Fibroblast of lung (primary cell): ENCODE data around the gene LINS1. TPM values are rescaled to one million over a fixed set of nuclear protein-coding genes. Genes with fewer than 3 reads are reported as not detected.

Source experiments
- DNase-seq, 2 donors: peaks; one replicate each; pipeline versions ENCODE4 v3.0.0 to v3.0.0-alpha.2; 2010; ENCODE audit warnings: low read depth in 2 of 2
- H2AFZ ChIP-seq: 2 replicates; pipeline ENCODE4 v1.5.1; 2012; ENCODE audit warnings: low read length, control low read depth, inconsistent platforms
- H3K27ac ChIP-seq: 2 replicates; pipeline ENCODE4 v1.5.1; 2011; ENCODE audit warnings: low read length, control low read depth; ENCODE audit not compliant: insufficient read depth
- H3K27me3 ChIP-seq: 2 replicates; pipeline ENCODE4 v1.5.1; 2011; ENCODE audit warnings: mild to moderate bottlenecking, low read length; ENCODE audit not compliant: control insufficient read depth, insufficient read depth
- H3K36me3 ChIP-seq: 2 replicates; pipeline ENCODE4 v1.5.1; 2011; ENCODE audit warnings: low read length; ENCODE audit not compliant: control insufficient read depth, insufficient read depth
- H3K4me1 ChIP-seq: 2 replicates; pipeline ENCODE4 v1.5.1; 2011; ENCODE audit warnings: low read length; ENCODE audit not compliant: control insufficient read depth, insufficient read depth; ENCODE audit errors: extremely low read depth
- H3K4me2 ChIP-seq: 2 replicates; pipeline ENCODE4 v1.5.1; 2011; ENCODE audit warnings: low read length, control low read depth; ENCODE audit not compliant: insufficient read depth; ENCODE audit errors: extremely low read depth
- H3K4me3 ChIP-seq, 4 experiments: fragments of 200-600 bp in 1 of 4; sonication (generic) in 1 of 4; replicated peaks in 1 of 4; 2 replicates each; pipeline ENCODE4 v1.5.1; 2011 to 2016; ENCODE audit warnings: low read length in 4 of 4, low read depth in 3 of 4, mild to moderate bottlenecking in 3 of 4, control low read depth in 2 of 4, inconsistent platforms in 1 of 4, mixed read lengths in 1 of 4; ENCODE audit not compliant: insufficient read depth in 1 of 4; ENCODE audit errors: control extremely low read depth in 1 of 4
- H3K79me2 ChIP-seq: 2 replicates; pipeline ENCODE4 v1.5.1; 2012; ENCODE audit warnings: mild to moderate bottlenecking, low read length, inconsistent platforms; ENCODE audit not compliant: control insufficient read depth, insufficient read depth
- H3K9ac ChIP-seq: 2 replicates; pipeline ENCODE4 v1.5.1; 2011; ENCODE audit warnings: mild to moderate bottlenecking, low read length, control low read depth; ENCODE audit not compliant: insufficient read depth
- H3K9me3 ChIP-seq: 2 replicates; pipeline ENCODE4 v1.5.1; 2012; ENCODE audit warnings: low read depth, low read length; ENCODE audit not compliant: control insufficient read depth, insufficient read depth
- H4K20me1 ChIP-seq: 2 replicates; pipeline ENCODE4 v1.5.1; 2011; ENCODE audit warnings: low read length; ENCODE audit not compliant: control insufficient read depth, insufficient read depth; ENCODE audit errors: extremely low read depth
- CTCF ChIP-seq, 2 donors: IDR thresholded peaks in 1 of 2; conservative IDR thresholded peaks in 1 of 2; 1 replicate in 1 of 2; 2 replicates in 1 of 2; pipeline ENCODE4 v1.5.1; 2011 to 2012; ENCODE audit warnings: low read length in 2 of 2, control low read depth in 1 of 2, inconsistent platforms in 1 of 2, low read depth in 1 of 2, mild to moderate bottlenecking in 1 of 2
- EZH2 ChIP-seq: IDR thresholded peaks from 2 replicates; pipeline ENCODE4 v1.5.1; 2012; ENCODE audit warnings: low read length, control low read depth, mild to moderate bottlenecking; ENCODE audit errors: missing control alignments
- polyA plus RNA-seq, 2 donors: library from polyadenylated mRNA; depleted of rRNA in 1 of 2; stranded (reverse) in 1 of 2; unstranded in 1 of 2; fragments of >200 nt; gene quantifications; 2 replicates each; pipeline ENCODE4 v1.2.1, GENCODE V29; 2011 to 2012; ENCODE audit warnings: missing spikeins in 1 of 2
- total RNA-seq: library from RNA; depleted of rRNA; stranded (reverse); fragments of >200 nt; gene quantifications from 2 replicates; pipeline ENCODE4 v1.2.1, GENCODE V29; 2014

LINS1 gene
- total and polyA plus RNA-seq, 2 donors (not counting 1 experiment from before 2014, with no cell fraction given) = 7.3 to 9.4 TPM

GRCh38 chr15:100616700-100617099 is 14.7 kb upstream of the LINS1 start:
- Histone ChIP-seq H3K4me2 (no peak overlapping the region), H3K27me3 (no peaks in the 10 kb centered on the region), H3K9me3 (no peaks in the 10 kb centered on the region), H4K20me1 (no peaks in the 10 kb centered on the region), H3K4me1 (no peaks in the 10 kb centered on the region), H3K4me3 (no peak overlapping the region), H3K27ac (no peak overlapping the region), H3K9ac (no peak overlapping the region), H3K36me3 (peaks cover 6% of the 10 kb centered on the region), H3K79me2 (no peaks in the 10 kb centered on the region), H2AFZ (no peak overlapping the region)
- no peak for DNase-seq
- TF ChIP-seq CTCF (conservative IDR thresholded peaks at IDR 0.05 in 1 of 2, IDR thresholded peaks at IDR 0.05 in 1 of 2; ENCODE audit: low read depth in 1 of 2, low read length in 2 of 2) = no peak
- no peak for TF ChIP-seq EZH2

GRCh38 chr15:100615801-100616200 is 13.8 kb upstream of the LINS1 start:
- H3K27me3 ChIP-seq = no peaks in the 10 kb centered on the region
- H3K4me3 ChIP-seq = no peak overlapping the region
- H3K27ac ChIP-seq = no peak overlapping the region
- H2AFZ ChIP-seq = no peak overlapping the region
- H3K9ac ChIP-seq = no peak overlapping the region
- no peaks in the 10 kb centered on the region for H4K20me1 ChIP-seq
- H3K79me2 ChIP-seq = no peaks in the 10 kb centered on the region
- H3K36me3 ChIP-seq = peaks cover 6% of the 10 kb centered on the region
- H3K9me3 ChIP-seq = no peaks in the 10 kb centered on the region
- H3K4me2 ChIP-seq = no peak overlapping the region
- TF ChIP-seq CTCF (conservative IDR thresholded peaks at IDR 0.05 in 1 of 2, IDR thresholded peaks at IDR 0.05 in 1 of 2; ENCODE audit: low read depth in 1 of 2, low read length in 2 of 2) = no peak
- no peak for TF ChIP-seq EZH2
- H3K4me1 ChIP-seq = no peaks in the 10 kb centered on the region
- DNase-seq = no peak

- TF ChIP-seq CTCF (conservative IDR thresholded peaks at IDR 0.05 in 1 of 2, IDR thresholded peaks at IDR 0.05 in 1 of 2; ENCODE audit: low read depth in 1 of 2, low read length in 2 of 2) (no peak), EZH2 (no peak)
- H2AFZ ChIP-seq = no peak overlapping the region
- no peak overlapping the region for H3K9ac ChIP-seq
- H3K27me3 ChIP-seq = no peaks in the 10 kb centered on the region
- H3K9me3 ChIP-seq = no peaks in the 10 kb centered on the region
- H3K4me2 ChIP-seq = no peak overlapping the region
- no peak overlapping the region for H3K27ac ChIP-seq
- H3K4me3 ChIP-seq = no peak overlapping the region
- no peak for DNase-seq
- no peaks in the 10 kb centered on the region for H3K79me2 ChIP-seq
- H3K4me1 ChIP-seq = no peaks in the 10 kb centered on the region
- no peaks in the 10 kb centered on the region for H4K20me1 ChIP-seq
- H3K36me3 ChIP-seq = peaks cover 6% of the 10 kb centered on the region
Observed at GRCh38 chr15:100614918-100615317, 12.9 kb upstream of the LINS1 start.
